Panc1 (cell line): ENCODE results near the gene GATM. TPM values are rescaled to one million over a fixed set of nuclear protein-coding genes. Genes with fewer than 3 reads are reported as not detected.
A peak's percentile ranks its signal among the peaks of the same experiment; 100 is the strongest.

Experiments used
- ATAC-seq: fragments of 200-7000 bp; cut with Tn5 transposase; 2 replicates; pipeline ENCODE4 v1.9.1; 2020; ENCODE audit warnings: mild to moderate bottlenecking, moderate library complexity
- BruUV-seq: library from RNA; stranded (reverse); fragments of 400-500 nt; replicated peaks from 2 replicates; lab custom pipeline; 2021; lab: Mats Ljungman, UMichigan
- CTCF ChIA-PET: fragments of 300-600 bp; sonication (Branson Sonifier 250); formaldehyde crosslinking; loops from one replicate; lab custom pipeline; 2022; ENCODE audit warnings: antibody characterized with exemption; lab: Charles Lee
- POLR2A ChIA-PET: fragments of 300-600 bp; sonication (Branson Sonifier 250); formaldehyde crosslinking; loops from one replicate; lab custom pipeline; 2022; ENCODE audit warnings: antibody characterized with exemption; lab: Charles Lee
- DNase-seq: peaks from one replicate; pipeline ENCODE4 v3.0.0-alpha.2; 2010; ENCODE audit warnings: low read depth, low spot score
- H3K27ac ChIP-seq: 2 replicates; pipeline ENCODE4 v1.5.1; 2011; ENCODE audit warnings: mild to moderate bottlenecking, low read length, inconsistent platforms
- H3K27me3 ChIP-seq: fragments of 200-500 bp; sonication (Bioruptor generic); 2 replicates; pipeline ENCODE4 v1.6.0; 2014; ENCODE audit warnings: low read length, inconsistent platforms; ENCODE audit not compliant: control insufficient read depth, insufficient read depth
- H3K36me3 ChIP-seq: fragments of 200-500 bp; sonication (Bioruptor generic); 2 replicates; pipeline ENCODE4 v1.5.1; 2014; ENCODE audit warnings: inconsistent platforms, mild to moderate bottlenecking, low read length, moderate library complexity; ENCODE audit not compliant: control insufficient read depth, insufficient read depth
- H3K4me1 ChIP-seq: 2 replicates; pipeline ENCODE4 v1.5.1; 2011; ENCODE audit warnings: inconsistent platforms, mild to moderate bottlenecking, low read length, moderate library complexity; ENCODE audit not compliant: control insufficient read depth, insufficient read depth
- H3K4me3 ChIP-seq, 2 experiments: 2 replicates each; pipeline ENCODE4 v1.5.1; 2011 to 2012; ENCODE audit warnings: low read depth in 2 of 2, low read length in 2 of 2, mild to moderate bottlenecking in 2 of 2, inconsistent platforms in 1 of 2, moderate library complexity in 1 of 2
- H3K9me3 ChIP-seq: fragments of 200-500 bp; sonication (Bioruptor generic); 2 replicates; pipeline ENCODE4 v1.5.1; 2014; ENCODE audit warnings: low read depth, mild to moderate bottlenecking, inconsistent platforms, low read length, moderate library complexity; ENCODE audit not compliant: control insufficient read depth, insufficient read depth
- POLR2AphosphoS5 ChIP-seq: IDR thresholded peaks from 2 replicates; pipeline ENCODE4 v1.6.1; 2012; ENCODE audit warnings: mild to moderate bottlenecking, low read depth, low read length, moderate library complexity
- REST ChIP-seq, 2 experiments: IDR thresholded peaks; 2 replicates each; pipeline ENCODE4 v1.6.1; 2011 to 2012; ENCODE audit warnings: low read depth in 2 of 2, control low read depth in 1 of 2, low read length in 1 of 2, mild to moderate bottlenecking in 1 of 2, moderate library complexity in 1 of 2; ENCODE audit not compliant: insufficient read depth in 1 of 2
- SIN3A ChIP-seq: IDR thresholded peaks from 2 replicates; pipeline ENCODE4 v1.6.1; 2012; ENCODE audit warnings: low read depth, mild to moderate bottlenecking, low read length, moderate library complexity, borderline replicate concordance; ENCODE audit not compliant: insufficient read depth
- TCF7L2 ChIP-seq: IDR thresholded peaks from 2 replicates; pipeline ENCODE4 v1.6.1; 2011; ENCODE audit warnings: mild to moderate bottlenecking, low read depth, low read length, inconsistent platforms
- in situ Hi-C: cut with HindIII; loops from 2 replicates; pipeline ENCODE4 v1.10.0; 2016; ENCODE audit warnings: low sequenced_read_pairs, low pct_unique_long_range_greater_than_20kb
- intact Hi-C: fragments of 100-400 bp; cut with micrococcal nuclease; formaldehyde crosslinking; loops from one replicate; pipeline ENCODE4 v1.10.0; 2022; ENCODE audit not compliant: unreplicated experiment
- total RNA-seq: library from RNA; stranded (reverse); gene quantifications from one replicate; pipeline ENCODE4 v1.2.1, GENCODE V29; 2021; ENCODE audit not compliant: unreplicated experiment
- TF ChIP-seq, protein P1 (sequence below): fragments of 450-650 bp; IDR thresholded peaks from 2 replicates; pipeline ENCODE4 v1.5.1; 2017; ENCODE audit warnings: mild to moderate bottlenecking

GATM gene
- total RNA-seq, 1 experiment from 2014 or later: 7.6 TPM

DNA sequence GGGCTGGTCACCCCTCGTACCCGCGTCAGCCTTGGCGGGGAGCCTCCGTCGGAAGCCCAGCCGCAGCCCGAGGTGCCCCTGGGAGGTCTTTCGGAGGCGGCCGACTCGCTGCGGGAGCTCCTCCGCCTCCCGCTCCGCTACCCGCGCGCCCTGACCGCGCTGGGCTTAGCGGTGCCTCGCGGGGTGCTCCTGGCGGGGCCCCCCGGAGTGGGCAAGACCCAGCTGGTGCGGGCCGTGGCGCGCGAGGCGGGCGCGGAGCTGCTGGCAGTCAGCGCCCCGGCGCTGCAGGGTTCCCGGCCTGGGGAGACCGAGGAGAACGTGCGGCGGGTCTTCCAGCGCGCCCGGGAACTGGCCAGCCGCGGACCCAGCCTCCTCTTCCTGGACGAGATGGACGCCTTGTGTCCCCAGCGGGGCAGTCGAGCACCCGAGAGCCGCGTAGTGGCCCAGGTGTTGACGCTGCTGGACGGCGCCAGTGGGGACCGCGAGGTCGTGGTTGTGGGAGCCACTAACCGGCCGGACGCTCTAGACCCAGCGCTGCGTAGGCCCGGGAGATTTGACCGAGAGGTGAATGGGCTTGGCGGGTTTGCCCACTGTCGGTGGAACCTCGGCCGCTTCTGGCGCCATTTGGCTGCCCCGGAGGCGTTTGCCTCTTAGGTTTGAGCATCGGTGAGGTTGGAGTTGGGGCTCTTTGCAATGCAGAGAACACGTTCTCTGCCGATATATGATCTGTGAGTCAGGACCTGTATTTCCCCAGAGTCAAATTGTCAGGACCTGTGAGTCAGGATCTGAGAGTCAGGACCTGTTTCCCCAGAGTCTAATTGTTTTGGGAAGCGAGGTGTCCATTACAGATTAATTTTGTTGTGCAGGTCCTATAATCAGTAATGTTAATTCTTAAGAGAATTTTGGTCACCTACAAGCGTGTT lies 24.9 kb upstream of the GATM start:
- in situ Hi-C loops: no loop called here
- H3K4me1 ChIP-seq: peaks cover 15% of the 10 kb centered on the region
- ChIA-PET POLR2A (no interaction called here), CTCF (interaction anchor here (0.5 to 1.1 kb wide), 2 partner anchors 89 to 199 kb away, joined by 4 to 5 read pairs; no protein-coding TSS in a partner anchor)
- H3K9me3 ChIP-seq: no peaks in the 10 kb centered on the region
- intact Hi-C loops: loop anchor here (5.0 kb wide), 1 partner anchor 196 kb away; no protein-coding TSS in a partner anchor
- no TSS peak for BruUV-seq
- DNase-seq (no peak), ATAC-seq (peak; percentile 32)
- H3K27ac ChIP-seq: peak overlapping the region; percentile 100
- peaks cover 29% of the 10 kb centered on the region for H3K36me3 ChIP-seq
- H3K27me3 ChIP-seq: no peaks in the 10 kb centered on the region
- H3K4me3 ChIP-seq: peak overlapping the region; percentile 86 to 98
- TF ChIP-seq POLR2AphosphoS5 (no peak), TCF7L2 (no peak), REST (IDR thresholded peaks at IDR 0.05; ENCODE audit: insufficient read depth in 1 of 2, low read depth in 2 of 2, low read length in 1 of 2) (no peak), SIN3A (no peak)
- TF ChIP-seq, protein P1, sequence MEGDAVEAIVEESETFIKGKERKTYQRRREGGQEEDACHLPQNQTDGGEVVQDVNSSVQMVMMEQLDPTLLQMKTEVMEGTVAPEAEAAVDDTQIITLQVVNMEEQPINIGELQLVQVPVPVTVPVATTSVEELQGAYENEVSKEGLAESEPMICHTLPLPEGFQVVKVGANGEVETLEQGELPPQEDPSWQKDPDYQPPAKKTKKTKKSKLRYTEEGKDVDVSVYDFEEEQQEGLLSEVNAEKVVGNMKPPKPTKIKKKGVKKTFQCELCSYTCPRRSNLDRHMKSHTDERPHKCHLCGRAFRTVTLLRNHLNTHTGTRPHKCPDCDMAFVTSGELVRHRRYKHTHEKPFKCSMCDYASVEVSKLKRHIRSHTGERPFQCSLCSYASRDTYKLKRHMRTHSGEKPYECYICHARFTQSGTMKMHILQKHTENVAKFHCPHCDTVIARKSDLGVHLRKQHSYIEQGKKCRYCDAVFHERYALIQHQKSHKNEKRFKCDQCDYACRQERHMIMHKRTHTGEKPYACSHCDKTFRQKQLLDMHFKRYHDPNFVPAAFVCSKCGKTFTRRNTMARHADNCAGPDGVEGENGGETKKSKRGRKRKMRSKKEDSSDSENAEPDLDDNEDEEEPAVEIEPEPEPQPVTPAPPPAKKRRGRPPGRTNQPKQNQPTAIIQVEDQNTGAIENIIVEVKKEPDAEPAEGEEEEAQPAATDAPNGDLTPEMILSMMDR: no peak

GRCh38 chr15:45402162-45402954 lies 24.0 kb upstream of the GATM start:
- H3K4me3 ChIP-seq: peak overlapping the region; percentile 86 to 98
- CTCF ChIA-PET: interaction anchor here (0.5 to 1.1 kb wide), 5 partner anchors 42 to 240 kb away, joined by 3 to 5 read pairs (median 4); no protein-coding TSS in a partner anchor
- H3K36me3 ChIP-seq: peaks cover 21% of the 10 kb centered on the region
- H3K27ac ChIP-seq: peak overlapping the region; percentile 100
- intact Hi-C loops (loop anchor here (5.0 kb wide), 1 partner anchor 195 kb away; no protein-coding TSS in a partner anchor), in situ Hi-C loops (no loop called here)
- H3K4me1 ChIP-seq: peaks cover 15% of the 10 kb centered on the region
- DNase-seq (peak; percentile 97), ATAC-seq (peak; percentile 96)
- TF ChIP-seq, protein P1: no peak
- TF ChIP-seq SIN3A: 0 out of 2 replicates have a peak, but pooled peaks have one; percentile 56
- peak; percentile 93 for TF ChIP-seq POLR2AphosphoS5
- no peak for TF ChIP-seq TCF7L2
- BruUV-seq: no TSS peak
- no peaks in the 10 kb centered on the region for H3K27me3 ChIP-seq
- H3K9me3 ChIP-seq: no peaks in the 10 kb centered on the region
- POLR2A ChIA-PET: interaction anchor here (0.6 kb wide), 1 partner anchor 226 kb away, joined by 4 read pairs; no protein-coding TSS in a partner anchor
